Fibroblast of mammary gland (primary cell): Measurements from ENCODE around the gene ZNF112.
A peak's percentile ranks its signal among the peaks of the same experiment; 100 is the strongest.

Source experiments
- DNase-seq: peaks from one replicate; pipeline ENCODE4 v3.0.0-alpha.2; 2010; ENCODE audit warnings: low read depth
- H3K4me3 ChIP-seq: 2 replicates; pipeline ENCODE4 v1.5.1; 2011; ENCODE audit warnings: low read depth, mild to moderate bottlenecking, low read length, moderate library complexity; ENCODE audit not compliant: control insufficient read depth
- CTCF ChIP-seq: conservative IDR thresholded peaks from 2 replicates; pipeline ENCODE4 v1.5.1; 2011; ENCODE audit warnings: low read depth, low read length, inconsistent platforms; ENCODE audit not compliant: control insufficient read depth, insufficient read depth

Gene ZNF112

GRCh38 chr19:44308011-44308410 is 48.5 kb downstream of the ZNF112 start:
- no peak for TF ChIP-seq CTCF
- H3K4me3 ChIP-seq: no peak overlapping the region
- DNase-seq: peak; percentile 42

- DNase-seq: no peak
- TF ChIP-seq CTCF: no peak
- no peak overlapping the region for H3K4me3 ChIP-seq
Observed at GRCh38 chr19:44306283-44306682, 50.2 kb downstream of the ZNF112 start.

DNA sequence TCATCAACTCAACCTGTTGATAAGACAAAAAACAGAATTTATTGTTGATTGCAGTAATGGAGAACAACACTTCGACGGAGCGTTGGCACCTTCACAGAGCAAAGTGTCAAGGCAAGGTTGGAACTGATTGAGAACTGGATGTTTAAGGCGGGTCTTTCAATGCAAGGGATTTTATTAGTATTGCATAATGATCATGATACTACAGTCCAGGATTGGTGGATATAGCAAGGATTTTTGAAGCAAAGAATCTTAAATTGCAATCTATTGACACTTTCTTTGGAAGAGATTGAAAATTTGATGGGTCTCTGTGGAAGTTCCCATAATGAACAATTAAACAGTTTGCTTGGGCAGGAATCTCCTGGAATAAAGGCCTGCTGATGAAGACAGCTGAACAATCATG is 51.0 kb downstream of the ZNF112 start:
- no peak for TF ChIP-seq CTCF
- no peak for DNase-seq
- H3K4me3 ChIP-seq: no peak overlapping the region

DNA sequence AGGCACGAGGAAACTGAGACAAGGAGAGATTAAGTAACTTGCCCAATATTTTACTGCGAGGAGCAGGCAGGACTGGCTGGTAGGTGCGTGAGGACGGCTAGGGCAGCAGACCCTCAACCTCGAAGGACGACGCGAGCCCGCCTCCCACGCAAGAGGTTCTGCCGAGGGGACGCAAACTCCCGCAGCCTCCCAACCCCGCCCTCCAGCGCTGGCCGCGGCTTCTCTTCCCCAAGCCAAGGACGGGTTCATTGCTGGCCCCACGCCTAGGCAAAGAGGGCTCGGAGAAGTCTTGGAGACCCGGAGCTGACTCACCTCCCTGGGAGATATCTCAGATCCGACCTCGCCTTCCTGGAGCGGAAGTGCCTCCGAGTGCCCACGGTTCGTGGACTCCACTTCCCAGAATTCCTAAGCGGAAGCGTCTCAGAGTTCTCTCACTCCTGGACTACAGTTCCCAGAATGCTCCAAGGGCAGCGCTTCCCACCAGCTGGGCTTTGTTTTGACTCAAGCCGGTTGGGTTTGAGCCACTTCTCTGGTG is 51.8 kb downstream of the ZNF112 start, which contains the start of gene ZNF235:
ZNF235 (minus strand) TSS at position 367 of the 535 bp plus-strand sequence. CDS start 1,621 bp downstream, outside the sequence.
- DNase-seq: peak; percentile 99
- TF ChIP-seq CTCF: no peak
- H3K4me3 ChIP-seq: peak within 1 kb of the TSS; percentile 58

GRCh38 chr19:44303976-44304568 is 52.4 kb downstream of the ZNF112 start:
- peak overlapping the region; percentile 58 for H3K4me3 ChIP-seq
- TF ChIP-seq CTCF: no peak
- peak; percentile 47 for DNase-seq

- DNase-seq: no peak
- no peak for TF ChIP-seq CTCF
- no peak overlapping the region for H3K4me3 ChIP-seq
Observed at GRCh38 chr19:44303320-44303719, 53.2 kb downstream of the ZNF112 start.
